C4-2B (cell line): ENCODE measurements around the gene CHST11.

Experiments used
- H3K27ac ChIP-seq: fragments of 450-650 bp; 2 replicates; pipeline ENCODE4 v1.5.1; 2017
- ZFX ChIP-seq: fragments of 450-650 bp; IDR thresholded peaks from 2 replicates; pipeline ENCODE4 v1.6.1; 2017
- TF ChIP-seq, protein P1 (sequence below): fragments of 450-650 bp; conservative IDR thresholded peaks from 2 replicates; pipeline ENCODE4 v1.5.1; 2017; ENCODE audit warnings: mild to moderate bottlenecking

CHST11 gene

DNA sequence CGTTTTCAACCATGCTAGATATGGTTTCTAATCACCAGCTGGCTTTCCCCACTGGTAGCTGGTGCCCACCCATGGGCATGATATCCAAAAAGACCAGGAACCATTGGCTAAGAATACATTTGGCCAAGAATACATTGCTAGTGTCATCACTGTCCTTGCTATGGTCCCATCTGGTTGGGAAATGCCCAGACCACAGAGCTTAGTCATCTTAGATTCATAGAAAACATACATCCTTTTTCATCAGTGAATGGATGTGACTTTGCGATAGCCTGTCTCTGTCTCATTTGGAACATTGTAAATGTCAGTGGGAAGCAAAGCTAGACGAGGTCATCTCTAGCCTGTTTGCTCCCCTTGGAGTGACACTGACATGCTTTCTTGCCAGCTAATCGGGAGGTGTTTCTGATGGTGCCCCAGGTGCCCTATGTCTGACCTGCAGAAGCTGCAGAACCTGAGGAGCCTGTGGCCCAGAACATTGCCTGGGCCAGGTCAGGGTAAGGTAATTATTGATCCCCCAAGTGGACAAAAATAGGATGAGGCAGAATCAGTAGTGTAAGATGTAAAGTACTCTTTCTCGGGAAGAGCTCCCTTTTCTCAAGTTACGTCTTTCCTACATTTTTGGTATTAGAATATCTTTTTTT, 306.5 kb downstream of the CHST11 start:
- no peak overlapping the region for H3K27ac ChIP-seq
- no peak for TF ChIP-seq ZFX
- TF ChIP-seq, protein P1, sequence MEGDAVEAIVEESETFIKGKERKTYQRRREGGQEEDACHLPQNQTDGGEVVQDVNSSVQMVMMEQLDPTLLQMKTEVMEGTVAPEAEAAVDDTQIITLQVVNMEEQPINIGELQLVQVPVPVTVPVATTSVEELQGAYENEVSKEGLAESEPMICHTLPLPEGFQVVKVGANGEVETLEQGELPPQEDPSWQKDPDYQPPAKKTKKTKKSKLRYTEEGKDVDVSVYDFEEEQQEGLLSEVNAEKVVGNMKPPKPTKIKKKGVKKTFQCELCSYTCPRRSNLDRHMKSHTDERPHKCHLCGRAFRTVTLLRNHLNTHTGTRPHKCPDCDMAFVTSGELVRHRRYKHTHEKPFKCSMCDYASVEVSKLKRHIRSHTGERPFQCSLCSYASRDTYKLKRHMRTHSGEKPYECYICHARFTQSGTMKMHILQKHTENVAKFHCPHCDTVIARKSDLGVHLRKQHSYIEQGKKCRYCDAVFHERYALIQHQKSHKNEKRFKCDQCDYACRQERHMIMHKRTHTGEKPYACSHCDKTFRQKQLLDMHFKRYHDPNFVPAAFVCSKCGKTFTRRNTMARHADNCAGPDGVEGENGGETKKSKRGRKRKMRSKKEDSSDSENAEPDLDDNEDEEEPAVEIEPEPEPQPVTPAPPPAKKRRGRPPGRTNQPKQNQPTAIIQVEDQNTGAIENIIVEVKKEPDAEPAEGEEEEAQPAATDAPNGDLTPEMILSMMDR, result no peak

DNA sequence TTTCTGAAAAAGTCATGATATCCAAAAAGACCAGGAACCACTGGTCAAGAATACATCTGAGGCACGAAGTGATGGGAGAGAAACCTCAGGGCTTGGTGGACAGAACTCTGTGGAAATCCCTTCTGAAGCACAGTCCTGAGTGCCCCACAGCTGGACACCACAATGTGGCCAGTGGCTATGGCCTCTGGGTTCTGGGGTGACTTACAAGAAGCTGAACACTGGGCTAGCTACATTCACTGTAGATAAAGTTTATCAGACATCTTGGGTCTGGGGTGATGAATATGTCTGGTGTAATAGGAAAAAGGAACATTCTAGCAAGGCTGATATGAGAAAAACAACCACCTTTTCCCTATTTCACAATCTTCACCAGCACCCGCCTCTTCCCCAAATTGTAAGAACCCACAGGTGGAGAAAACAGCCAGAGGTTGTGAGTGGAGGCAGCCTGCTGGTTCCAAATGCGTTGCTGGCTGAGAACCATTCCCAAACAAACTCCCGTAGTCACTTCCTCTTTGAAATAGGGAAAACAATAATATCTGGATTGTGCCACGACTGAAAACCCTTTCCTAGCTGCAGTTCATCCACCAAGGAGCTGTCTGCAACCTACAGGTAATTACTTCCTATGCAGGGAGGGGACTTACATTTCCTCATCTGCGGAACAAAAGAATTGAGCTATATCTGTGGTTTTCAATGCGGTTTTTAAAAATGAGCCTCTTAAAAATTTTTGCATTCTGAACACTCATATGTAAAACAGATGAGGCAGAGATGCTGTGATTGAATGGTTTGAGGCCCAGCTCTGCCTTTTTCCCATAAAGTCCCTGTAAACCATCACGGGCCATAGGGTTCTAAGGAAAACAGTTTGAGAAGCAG, 307.7 kb downstream of the CHST11 start:
- H3K27ac ChIP-seq, result no peak overlapping the region
- TF ChIP-seq, protein P1, result no peak
- no peak for TF ChIP-seq ZFX

GRCh38 chr12:104767261-104767660, 310.5 kb downstream of the CHST11 start:
- TF ChIP-seq, protein P1, result no peak
- no peak for TF ChIP-seq ZFX
- no peak overlapping the region for H3K27ac ChIP-seq

GRCh38 chr12:104768033-104768432, 311.3 kb downstream of the CHST11 start:
- H3K27ac ChIP-seq, result no peak overlapping the region
- no peak for TF ChIP-seq ZFX
- TF ChIP-seq, protein P1, result no peak

GRCh38 chr12:104769144-104769561, 312.4 kb downstream of the CHST11 start:
- TF ChIP-seq, protein P1, result no peak
- no peak for TF ChIP-seq ZFX
- no peak overlapping the region for H3K27ac ChIP-seq

GRCh38 chr12:104772336-104772735, 315.6 kb downstream of the CHST11 start:
- TF ChIP-seq ZFX, result no peak
- TF ChIP-seq, protein P1, result no peak
- H3K27ac ChIP-seq, result no peak overlapping the region

GRCh38 chr12:104775731-104776231, 319.0 kb downstream of the CHST11 start:
- TF ChIP-seq, protein P1, result no peak
- TF ChIP-seq ZFX, result no peak
- no peak overlapping the region for H3K27ac ChIP-seq
